K562 treated with DMSO at 1 percent for 4 hours (cell line): ENCODE measurements around the gene ZNF446. TPM values are rescaled to one million over a fixed set of nuclear protein-coding genes. Genes with fewer than 3 reads are reported as not detected.

Experiments used
- total RNA-seq: library from RNA; unstranded; fragments of 300-600 nt; gene quantifications from 2 replicates; pipeline ENCODE4 v1.2.3, GENCODE V29; 2022; ENCODE audit not compliant: insufficient read depth

The ZNF446 gene
- total RNA-seq = 9.9 and 11.9 TPM in 2 replicates

GRCh38 chr19:58475714-58476497 lies at the start of gene ZNF446:
Gene ZNF446, plus strand, starts transcription at chr19:58476352. Its CDS starts 867 bp downstream, at chr19:58477219.

GRCh38 chr19:58439576-58440554 lies 36.3 kb upstream of the ZNF446 start, which contains the start of gene ZNF132:
Gene ZNF132, minus strand, starts transcription at chr19:58440153. Its CDS starts 332 bp downstream, at chr19:58439821.

GRCh38 chr19:58451358-58452101 lies 24.6 kb upstream of the ZNF446 start, which contains the start of gene ZNF324B:
Gene ZNF324B, plus strand, starts transcription at chr19:58451622. Its CDS starts 2,080 bp downstream, at chr19:58453702.

GRCh38 chr19:58466760-58467589 lies 9.2 kb upstream of the ZNF446 start, which contains the start of gene ZNF324:
Gene ZNF324, plus strand, starts transcription at chr19:58467080. Its CDS starts 2,106 bp downstream, at chr19:58469186.

GRCh38 chr19:58511353-58512208 lies 35.4 kb downstream of the ZNF446 start, which contains the start of gene SLC27A5:
Gene SLC27A5, minus strand, starts transcription at chr19:58511992. Its CDS starts 37 bp downstream, at chr19:58511955.

GRCh38 chr19:58519355-58520256 lies 43.5 kb downstream of the ZNF446 start, which contains the start of gene ZBTB45:
Gene ZBTB45, minus strand, starts transcription at chr19:58519810. Its CDS starts 2,137 bp downstream, at chr19:58517673.

Other genes starting within 250 kb of the ZNF446 start
- 20.9 and 27.5 TPM in 2 replicates for gene ZNF544, start 247.4 kb upstream of the ZNF446 start, total RNA-seq
- gene ZNF8, start 197.4 kb upstream of the ZNF446 start, total RNA-seq = 1.7 and 1.8 TPM in 2 replicates
- gene ERVK3-1, start 171.0 kb upstream of the ZNF446 start, total RNA-seq = 94.2 and 122 TPM in 2 replicates
- 1.7 and 2.7 TPM in 2 replicates for gene ZSCAN22, start 149.4 kb upstream of the ZNF446 start, total RNA-seq
- 17.9 and 43.1 TPM in 2 replicates for gene A1BG, start 122.9 kb upstream of the ZNF446 start, total RNA-seq
- gene ZNF497, start 113.6 kb upstream of the ZNF446 start, total RNA-seq = 4.4 and 4.6 TPM in 2 replicates
- gene ZNF837, start 95.3 kb upstream of the ZNF446 start, total RNA-seq = 2.8 and 6.2 TPM in 2 replicates
- 5,644 and 6,167 TPM in 2 replicates for gene RPS5, start 89.1 kb upstream of the ZNF446 start, total RNA-seq
- 1.1 TPM in 1 of 2 replicates, not detected in the other for gene RNF225, start 80.7 kb upstream of the ZNF446 start, total RNA-seq
- gene ZNF584, start 67.7 kb upstream of the ZNF446 start, total RNA-seq = 11.1 and 12.3 TPM in 2 replicates
- 0.78 and 1.5 TPM in 2 replicates for gene ZNF132, start 36.2 kb upstream of the ZNF446 start, total RNA-seq
- 1.9 and 2.6 TPM in 2 replicates for gene ZNF324B, start 24.7 kb upstream of the ZNF446 start, total RNA-seq
- gene ZNF324, start 9.3 kb upstream of the ZNF446 start, total RNA-seq = 8.6 and 11.8 TPM in 2 replicates
- 26.2 and 35.6 TPM in 2 replicates for gene SLC27A5, start 35.6 kb downstream of the ZNF446 start, total RNA-seq
- gene ZBTB45, start 43.5 kb downstream of the ZNF446 start, total RNA-seq = 9.5 and 13.1 TPM in 2 replicates
- gene TRIM28, start 67.7 kb downstream of the ZNF446 start, total RNA-seq = 689 and 750 TPM in 2 replicates
- gene CHMP2A, start 78.8 kb downstream of the ZNF446 start, total RNA-seq = 141 and 158 TPM in 2 replicates
- gene UBE2M, start 82.3 kb downstream of the ZNF446 start, total RNA-seq = 97.1 and 115 TPM in 2 replicates
- gene MZF1, start 97.0 kb downstream of the ZNF446 start, total RNA-seq = 21.6 and 25.5 TPM in 2 replicates